Activated T-cell treated with anti-CD3 and anti-CD28 coated beads for 24 hours (primary cell): ENCODE measurements around the gene AHCY.
"Not testable (repeated sequence)": the region's sequence is repeated elsewhere in the genome, so short reads cannot be mapped to it uniquely, and the experiment has no call there.

Experiments used
- DNase-seq: peaks from one replicate; pipeline ENCODE4 v3.0.0-alpha.2; 2020; ENCODE audit warnings: low read depth

Gene AHCY

DNA sequence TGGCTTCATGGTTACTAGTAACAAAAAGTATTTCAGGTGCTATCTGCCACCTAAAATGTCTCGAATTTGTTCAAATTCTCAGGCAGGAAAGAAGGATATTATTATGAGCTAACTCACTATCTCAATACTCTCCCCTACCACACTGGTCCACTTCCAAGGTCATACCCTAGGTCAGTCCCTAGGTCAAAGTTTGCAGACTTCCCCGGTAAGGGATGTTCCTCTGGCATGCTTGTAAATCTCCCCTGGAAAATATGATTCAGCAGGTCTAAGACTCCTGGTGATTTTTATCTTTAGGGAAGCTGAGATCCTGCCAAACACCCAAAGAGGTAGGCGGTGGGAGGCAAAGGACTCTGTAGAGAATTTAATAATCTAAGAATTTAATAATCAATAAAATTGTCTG, 6.7 kb downstream of the AHCY start:
- DNase-seq, result no peak

DNA sequence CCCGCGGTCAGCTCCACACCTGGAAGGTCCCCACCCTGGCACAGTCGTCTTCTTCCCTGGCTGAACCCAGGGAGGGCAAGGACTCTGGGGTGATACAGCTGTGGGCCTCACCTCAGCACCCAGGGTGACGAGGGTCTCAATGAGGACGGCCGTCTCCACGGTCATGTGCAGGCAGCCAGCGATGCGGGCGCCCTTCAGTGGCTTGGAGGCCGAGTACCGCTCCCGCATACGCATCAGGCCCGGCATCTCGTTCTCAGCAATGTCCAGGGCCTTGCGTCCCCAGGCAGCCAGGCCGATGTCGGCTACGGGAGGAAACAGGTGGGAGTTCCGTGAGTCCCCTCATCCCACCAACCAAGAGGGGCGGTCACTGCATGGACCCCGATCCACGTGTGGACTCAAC, 7.9 kb downstream of the AHCY start:
- DNase-seq, result no peak

DNA sequence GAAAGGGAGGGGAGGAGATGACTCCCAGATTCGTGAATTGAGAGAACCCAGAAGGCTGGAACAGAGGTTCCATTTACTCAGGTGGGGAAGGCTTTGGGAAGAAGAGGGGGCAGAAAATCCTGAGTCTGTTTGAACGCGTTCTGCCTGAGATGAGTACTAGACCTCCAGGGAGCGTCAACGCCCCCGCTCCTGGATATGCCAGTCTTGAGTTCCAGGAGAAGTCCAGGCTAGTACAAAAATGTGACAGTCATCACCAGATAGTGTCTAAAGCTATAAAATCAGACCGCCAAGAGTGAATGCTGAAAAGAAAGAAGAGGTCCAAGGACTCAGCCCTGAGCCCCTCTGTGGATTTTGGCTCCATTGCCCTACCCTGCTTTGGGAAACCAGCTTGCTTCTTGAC, 8.6 kb downstream of the AHCY start:
- DNase-seq, result no peak

DNA sequence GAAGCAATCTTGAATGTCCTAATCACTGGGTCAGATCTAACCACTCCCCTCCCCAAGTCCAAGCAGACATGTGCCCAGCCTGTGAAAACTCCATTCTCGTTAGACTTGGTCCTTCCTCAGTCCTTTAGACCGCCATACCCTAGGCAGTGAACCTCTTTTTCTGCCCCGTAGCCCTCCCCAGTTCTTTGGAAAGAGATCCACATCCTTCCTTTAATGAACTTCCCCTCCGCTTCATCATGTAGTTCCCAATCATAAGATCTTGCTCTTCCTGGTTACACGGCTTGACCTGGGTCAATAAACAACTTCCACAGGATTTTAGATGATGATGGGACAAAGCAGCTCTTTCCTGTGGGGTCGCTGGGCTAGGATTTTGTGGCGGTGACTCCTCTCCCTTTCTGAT, 9.6 kb downstream of the AHCY start:
- no peak for DNase-seq

DNA sequence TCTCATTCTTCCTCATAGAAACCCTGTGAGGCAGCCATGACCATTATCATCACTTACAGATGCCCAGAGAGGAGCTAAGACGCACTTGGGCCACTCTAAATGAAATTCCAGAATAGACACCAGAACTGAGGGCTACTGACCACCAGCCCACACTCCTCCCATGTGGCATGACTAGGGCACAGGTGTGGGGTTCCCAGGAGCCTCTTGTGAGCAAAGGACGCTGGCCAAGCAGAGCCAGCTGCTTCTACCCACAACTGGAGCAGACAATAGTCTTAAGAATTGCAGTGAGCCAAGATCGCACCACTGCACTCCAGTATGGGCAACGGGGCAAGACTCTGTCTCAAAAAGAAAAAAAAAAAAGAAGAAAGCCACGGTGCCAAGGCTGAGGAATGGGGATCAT, 10.0 kb downstream of the AHCY start:
- DNase-seq, result no peak

DNA sequence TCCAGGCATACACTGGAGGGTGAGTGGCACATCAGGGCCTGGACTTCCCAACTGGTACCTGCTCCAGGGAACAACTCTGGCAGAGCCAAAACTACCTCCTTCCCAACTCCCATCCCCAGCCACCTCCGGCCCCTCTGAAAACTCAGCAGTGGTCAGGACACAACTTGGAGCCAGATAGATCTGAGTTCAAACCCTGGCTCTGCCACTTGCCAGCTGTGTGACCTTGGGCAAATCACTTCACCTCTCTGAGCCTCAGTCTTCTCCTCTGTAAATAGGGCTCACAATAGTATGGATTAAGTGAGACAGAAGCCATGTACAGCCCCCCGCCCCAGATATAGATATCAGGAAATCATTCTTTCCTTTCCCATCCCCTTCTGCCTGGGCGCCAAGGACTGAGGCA, 10.7 kb downstream of the AHCY start:
- no peak for DNase-seq

DNA sequence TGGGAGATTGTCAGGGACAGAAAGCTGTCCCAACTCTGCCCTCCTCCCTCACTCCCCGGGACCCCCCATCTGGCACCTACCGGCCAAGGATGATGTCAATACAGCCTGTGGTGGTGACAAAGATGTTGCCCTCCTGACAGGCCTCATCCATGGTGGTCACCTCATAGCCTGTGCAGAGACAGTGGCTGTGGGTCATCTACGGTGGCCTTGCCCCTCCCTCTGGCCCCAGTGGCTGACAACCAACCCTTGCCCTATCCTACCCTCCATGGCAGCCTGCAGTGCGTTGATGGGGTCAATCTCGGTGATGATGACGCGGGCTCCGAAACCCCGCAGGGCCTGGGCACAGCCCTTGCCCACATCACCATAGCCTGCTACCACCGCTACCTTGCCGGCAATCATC, 12.7 kb downstream of the AHCY start:
- DNase-seq, result no peak

DNA sequence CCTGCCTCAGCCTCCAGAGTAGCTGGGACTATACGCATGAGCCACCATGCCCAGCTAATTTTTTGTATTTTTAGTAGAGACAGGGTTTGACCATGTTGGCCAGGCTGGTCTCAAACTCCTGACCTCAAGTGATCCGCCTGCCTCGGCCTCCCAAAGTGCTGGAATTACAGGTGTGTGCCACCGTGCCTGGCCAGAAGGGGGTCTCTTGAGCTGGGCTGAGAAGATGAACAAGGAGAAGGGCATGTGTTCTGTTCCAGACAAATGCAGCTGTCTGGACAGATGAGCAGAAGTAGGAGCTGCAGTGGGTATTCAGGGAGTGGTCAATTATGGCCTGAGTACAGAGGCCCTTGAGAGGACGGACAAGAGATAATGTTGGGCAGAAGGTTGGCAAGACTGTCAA, 15.7 kb downstream of the AHCY start:
- DNase-seq, result not testable (repeated sequence)

DNA sequence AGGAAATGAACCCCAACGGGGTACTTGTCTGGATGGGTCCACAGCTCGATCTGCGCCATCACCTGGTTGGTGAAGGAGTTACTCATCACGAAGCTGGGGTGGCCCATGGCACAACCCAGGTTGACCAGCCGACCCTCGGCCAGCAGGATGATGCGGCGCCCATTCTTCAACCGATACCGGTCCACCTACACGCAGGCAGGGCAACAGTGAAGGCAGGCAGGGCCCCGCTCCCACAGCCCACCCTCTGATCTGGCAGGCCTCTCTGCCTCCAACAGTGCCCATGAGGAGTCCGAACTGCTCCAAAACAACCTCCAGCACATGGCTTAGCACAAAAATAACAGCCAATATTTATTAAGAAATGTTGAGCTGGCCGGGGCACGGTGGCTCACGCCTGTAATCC, 17.7 kb downstream of the AHCY start:
- DNase-seq, result no peak

DNA sequence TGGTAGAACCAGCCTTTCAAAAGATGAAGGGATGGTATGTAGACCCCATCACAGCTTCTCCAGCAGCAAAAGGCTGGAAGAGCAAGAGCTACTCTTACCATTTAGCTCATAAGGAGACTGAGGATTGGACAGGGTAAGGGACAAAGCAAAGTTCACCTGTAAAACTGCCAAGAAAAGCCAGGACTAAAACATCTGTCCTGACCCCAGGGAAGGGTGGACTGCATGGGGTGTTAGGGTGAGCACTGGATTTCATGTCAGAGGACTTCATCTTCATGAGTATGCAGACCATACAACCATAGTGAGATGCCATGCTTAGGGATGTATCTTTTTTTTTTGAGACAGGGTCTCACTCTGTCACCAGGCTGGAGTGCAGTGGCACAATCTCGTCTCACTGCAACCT, 19.3 kb downstream of the AHCY start:
- no peak for DNase-seq

DNA sequence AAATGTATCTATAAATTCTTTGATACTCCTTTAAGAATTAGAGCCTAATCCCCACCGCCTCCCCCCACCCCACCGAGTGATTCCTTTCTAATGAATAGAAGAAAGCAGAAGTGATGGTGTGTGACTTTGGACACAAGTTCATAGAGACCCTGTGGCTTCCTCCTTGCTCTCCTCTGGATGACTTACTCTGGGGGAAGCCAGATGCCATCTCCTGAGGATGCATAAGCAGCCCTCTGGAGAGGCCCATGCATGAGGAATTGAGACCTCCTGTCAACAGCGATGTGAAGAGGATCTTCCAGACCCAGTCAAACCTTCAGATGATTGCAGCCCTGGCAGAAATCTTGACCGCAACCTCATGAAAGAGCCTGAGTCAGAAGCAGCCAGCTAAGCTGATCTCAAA, 21.1 kb downstream of the AHCY start:
- DNase-seq, result no peak

DNA sequence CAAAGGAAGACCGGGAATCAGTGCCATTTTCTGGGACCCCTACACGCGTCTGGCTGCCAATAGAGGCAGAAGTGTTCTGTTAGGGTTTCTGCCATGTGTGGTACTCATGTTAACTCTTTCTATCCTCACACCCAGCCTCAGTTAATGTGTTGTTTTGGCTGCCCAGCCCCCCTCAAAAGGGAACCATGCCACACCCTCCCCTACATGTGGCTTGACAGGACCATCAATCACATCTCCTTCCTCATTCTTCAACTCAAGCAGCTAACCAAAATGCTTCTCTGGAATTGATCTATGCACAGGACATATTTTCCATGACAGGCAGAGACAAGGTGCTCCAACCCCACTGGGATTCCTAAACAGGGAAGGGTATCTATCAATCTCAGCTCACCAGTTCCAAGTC, 22.0 kb downstream of the AHCY start:
- DNase-seq, result no peak

DNA sequence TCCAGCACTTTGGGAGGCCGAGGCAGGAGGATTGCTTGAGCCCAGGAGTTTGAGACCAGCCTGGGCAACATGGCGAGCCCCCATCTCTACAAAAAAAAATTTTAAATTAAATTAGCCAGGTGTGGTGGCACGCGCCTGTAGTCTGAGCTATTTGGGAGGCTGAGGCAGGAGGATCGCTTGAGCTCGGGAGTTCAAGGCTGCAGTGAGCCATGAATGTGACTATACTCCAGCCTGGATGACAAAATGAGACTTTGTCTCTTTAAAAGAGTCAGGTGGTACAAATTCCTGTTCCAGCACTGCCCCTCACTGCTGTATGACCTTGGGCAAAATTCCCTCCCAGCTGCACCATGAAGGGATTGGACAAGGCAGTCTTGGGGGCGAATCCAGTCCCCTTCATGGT, 28.5 kb downstream of the AHCY start:
- no peak for DNase-seq

DNA sequence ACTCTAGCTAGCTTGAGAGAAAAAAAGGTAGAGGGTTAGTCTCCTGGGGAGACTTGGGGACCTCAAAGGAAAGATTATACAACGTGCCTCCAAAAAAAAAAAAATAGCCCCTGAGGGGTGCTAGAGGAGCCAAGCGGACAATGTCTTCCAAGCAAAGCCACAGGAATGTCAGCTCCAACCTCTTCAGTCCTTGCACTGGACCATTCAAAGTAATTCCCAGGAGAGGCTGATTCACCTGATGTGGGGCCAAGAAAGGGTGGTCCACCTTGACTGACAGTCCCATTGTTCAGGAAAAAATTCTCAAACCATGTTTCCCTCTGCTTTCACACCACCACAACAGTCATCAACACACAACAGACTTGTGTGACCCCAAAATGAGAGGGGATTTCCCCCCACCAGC, 31.2 kb downstream of the AHCY start:
- no peak for DNase-seq

DNA sequence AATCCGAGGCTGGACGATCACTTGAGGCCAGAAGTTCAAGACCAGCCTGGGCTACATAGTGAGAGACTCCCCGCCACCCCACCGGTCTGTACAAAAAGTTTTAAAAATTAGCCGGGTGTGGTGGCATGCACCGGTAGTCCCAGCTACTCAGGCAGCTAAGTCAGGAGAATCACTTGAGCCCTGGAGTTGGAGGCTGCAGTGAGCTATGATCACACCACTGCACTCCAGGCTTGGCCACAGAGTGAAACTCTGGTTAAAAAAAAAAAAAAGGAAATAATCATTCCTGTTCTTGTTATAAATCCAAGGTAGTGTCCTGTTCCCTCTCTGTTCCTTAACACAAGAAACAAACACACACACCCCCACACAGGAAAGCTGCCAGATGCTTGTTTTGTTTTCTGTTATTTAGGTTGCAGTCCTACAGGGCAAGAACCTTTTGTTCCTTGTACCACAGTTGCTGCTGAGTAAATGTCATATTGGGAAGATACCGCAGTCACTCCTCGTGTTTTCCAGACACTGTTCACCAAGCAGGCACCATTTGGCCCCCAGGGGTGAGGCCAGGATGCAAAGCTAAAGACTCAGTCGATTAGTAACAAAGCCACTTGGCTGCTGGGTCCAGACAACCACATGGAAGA, 33.0 kb downstream of the AHCY start:
- DNase-seq, result no peak

DNA sequence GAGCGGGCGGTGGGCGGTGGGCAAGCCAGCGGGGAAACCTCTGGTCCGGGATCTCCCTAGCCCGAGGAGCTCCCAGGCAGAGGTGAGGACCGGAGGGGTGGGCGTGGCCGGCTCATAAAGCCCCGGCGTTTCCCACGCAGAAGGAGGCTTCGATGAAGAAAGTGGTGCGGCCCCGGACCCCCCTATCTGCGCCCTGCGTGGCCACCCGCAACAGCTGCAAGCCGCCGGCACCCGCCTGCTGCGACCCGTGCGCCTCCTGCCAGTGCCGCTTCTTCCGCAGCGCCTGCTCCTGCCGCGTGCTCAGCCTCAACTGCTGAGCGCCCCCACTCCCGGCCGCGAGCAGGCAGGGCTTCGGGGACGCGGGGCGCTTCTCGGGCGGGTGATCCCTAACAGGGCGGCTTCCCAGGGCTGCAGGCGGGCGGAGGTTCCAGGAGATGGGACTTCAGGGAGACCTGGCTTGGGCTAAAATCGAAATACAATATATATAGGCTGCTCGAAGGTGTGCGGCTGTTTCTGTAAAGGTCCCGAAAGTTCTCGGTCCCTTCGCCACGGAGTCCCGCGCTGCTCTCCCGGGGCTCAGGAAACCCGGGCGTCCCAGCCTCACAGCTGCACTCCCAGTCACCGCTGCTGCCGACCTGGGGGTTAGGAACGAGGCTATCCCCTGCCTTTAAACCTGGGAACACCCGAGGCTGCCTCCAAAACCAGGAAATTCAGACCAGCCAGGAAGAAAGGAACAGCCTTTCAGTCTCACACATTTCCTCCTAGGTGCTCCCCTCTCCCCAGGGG, 34.1 kb downstream of the AHCY start:
- DNase-seq, result no peak

DNA sequence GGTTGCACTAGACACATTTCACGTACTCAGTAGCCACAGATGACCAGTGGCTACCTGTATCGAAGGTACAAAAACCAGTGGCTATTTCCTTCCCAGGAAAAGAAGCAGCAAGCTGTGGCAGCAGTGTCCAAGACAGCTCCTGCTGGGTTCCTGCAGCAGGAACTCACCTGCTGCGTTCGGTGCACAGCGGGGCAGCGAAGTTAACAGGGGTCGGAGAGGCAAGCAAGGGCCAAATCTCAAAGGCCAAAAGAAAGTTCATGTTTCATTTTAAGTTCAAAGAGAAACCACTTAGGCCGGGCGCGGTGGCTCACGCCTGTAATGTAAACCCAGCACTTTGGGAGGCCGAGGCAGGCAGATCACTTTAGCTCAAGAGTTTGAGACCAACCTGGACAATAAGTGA, 35.0 kb downstream of the AHCY start:
- no peak for DNase-seq

DNA sequence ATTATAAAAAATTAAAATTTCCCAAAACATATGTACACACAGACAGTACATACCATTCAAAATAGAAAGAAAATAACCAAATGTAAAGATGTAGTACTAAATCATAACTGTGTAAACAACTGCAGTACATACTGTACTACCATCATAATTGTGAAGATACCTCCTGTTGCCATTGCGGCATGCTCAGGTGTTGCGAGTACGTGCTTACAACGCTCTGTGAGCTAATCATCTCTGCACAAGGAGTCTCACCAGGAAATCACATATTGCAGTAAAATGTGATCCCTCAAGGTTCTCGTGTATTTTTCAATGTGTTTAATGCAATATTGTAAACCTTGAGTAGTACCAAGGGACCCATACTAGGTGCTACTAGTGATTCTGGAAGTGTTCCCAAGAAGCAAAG, 39.0 kb downstream of the AHCY start:
- no peak for DNase-seq

DNA sequence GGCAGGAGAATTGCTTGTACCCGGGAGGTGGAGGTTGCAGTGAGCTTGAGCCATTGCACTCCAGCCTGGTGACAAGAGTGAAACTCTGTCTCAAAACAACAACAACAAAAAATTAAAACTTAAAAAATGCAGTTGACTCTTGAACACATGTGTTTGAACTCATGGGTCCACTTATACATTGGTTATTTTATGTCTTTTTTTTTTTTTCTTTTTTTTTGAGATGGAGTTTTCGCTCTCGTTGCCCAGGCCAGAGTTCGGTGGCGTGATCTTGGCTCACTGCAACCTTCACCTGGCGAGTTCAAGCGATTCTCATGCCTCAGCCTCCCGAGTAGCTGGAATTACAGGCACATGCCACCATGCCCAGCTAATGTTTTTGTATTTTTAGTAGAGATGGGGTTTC, 39.7 kb downstream of the AHCY start:
- not testable (repeated sequence) for DNase-seq

DNA sequence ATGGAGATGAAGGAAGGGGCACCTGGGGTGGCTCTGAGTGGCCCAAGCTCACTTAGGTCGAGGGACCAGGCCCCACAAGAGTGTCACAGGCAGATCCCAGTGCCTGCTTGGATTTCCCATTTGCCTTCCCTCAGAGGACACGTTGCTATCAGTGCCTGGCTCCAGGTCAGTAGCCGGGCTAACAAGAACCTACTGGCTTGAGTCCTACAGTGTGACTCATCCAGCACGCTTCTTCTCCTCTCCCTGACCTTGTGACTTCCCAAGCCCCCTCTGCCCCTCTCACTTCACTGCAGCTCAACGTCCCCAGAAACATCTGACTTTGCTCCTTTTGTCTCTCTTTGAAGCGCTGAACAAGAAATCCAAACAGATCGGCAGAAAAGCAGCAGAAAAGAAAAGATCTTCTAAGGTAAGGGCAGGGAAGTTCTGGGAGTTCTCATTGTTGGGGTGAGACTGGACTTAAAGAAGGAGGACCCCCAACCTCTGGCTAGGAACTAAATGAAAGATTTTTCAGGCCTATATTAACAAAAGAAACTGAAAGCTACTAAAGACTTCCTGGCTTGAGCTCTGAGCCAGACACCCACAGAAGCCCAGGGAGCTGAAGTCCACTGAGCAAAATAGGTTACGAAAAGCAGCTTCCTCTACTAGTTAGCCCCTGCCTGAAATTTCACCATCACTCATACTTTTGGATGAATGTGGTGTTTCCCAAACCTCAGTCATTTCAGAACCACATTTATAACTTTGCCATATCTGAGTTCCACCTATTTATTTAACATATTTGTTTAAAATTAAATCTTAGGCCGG, 40.5 kb downstream of the AHCY start:
- DNase-seq, result no peak

DNA sequence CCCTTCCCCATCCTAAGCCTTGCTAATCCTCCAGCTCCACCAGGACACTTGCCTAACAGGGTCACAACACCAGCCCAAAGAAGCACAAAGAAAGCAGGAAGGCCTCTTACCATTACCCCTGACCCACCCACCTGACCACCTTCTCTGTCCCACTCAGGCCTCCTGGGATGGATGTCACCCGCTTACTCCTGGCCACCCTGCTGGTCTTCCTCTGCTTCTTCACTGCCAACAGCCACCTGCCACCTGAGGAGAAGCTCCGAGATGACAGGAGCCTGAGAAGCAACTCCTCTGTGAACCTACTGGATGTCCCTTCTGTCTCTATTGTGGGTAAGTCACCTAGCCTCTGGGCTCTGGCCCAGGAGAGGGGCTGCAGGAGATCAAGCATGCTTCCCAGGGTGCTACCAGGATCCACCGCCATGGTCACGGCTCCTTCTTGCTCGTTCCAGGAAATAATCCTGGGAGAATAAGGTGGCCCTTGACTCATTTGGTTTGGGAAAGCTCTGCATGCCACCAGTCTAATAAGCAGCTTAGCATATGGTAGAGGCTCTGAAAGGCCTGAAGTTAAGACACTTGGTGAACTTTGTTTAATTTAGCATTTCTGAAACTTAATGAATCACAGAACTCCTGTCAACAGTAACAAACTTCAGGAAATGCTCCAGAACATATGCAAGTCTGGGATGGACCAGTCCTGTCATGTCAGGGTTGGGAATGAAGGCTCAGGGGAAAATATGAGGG, 42.8 kb downstream of the AHCY start:
- DNase-seq, result no peak

DNA sequence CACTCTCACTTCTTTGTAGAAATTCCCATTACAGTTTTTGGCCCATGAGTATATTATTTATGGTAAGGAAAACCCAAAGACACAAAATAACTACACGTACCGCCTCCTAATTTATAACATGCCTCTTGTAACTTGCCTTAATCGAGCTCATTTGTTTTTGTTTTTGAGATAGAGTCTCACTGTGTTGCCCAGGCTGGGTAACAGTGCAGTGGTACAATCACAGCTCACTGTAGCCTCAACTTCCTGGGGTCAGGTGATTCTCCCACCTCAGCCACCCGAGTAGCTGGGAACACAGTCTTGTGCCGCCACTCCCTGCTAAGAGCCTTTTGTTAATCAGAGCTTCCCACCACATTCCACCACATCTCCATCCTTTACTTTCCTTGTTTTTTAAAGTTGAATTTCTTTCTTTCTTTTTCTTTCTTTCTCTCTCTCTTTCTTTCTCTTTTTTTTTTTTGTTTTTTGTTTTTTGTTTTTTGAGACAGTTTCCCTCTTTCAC, 46.5 kb downstream of the AHCY start:
- no peak for DNase-seq
